ENCODE results near the gene AP4S1.

- TF ChIP-seq, protein P1, sequence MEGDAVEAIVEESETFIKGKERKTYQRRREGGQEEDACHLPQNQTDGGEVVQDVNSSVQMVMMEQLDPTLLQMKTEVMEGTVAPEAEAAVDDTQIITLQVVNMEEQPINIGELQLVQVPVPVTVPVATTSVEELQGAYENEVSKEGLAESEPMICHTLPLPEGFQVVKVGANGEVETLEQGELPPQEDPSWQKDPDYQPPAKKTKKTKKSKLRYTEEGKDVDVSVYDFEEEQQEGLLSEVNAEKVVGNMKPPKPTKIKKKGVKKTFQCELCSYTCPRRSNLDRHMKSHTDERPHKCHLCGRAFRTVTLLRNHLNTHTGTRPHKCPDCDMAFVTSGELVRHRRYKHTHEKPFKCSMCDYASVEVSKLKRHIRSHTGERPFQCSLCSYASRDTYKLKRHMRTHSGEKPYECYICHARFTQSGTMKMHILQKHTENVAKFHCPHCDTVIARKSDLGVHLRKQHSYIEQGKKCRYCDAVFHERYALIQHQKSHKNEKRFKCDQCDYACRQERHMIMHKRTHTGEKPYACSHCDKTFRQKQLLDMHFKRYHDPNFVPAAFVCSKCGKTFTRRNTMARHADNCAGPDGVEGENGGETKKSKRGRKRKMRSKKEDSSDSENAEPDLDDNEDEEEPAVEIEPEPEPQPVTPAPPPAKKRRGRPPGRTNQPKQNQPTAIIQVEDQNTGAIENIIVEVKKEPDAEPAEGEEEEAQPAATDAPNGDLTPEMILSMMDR (IDR thresholded peaks at IDR 0.05 in 8 of 11, conservative IDR thresholded peaks at IDR 0.05 in 3 of 11): no peak
- no peak for TF ChIP-seq POLR2A (IDR thresholded peaks at IDR 0.05)
- TF ChIP-seq POLR2AphosphoS5 (IDR thresholded peaks at IDR 0.05): no peak
Observed at GRCh38 chr14:30994681-30995620, 30.5 kb upstream of the AP4S1 start.
